HG03378 (cell line): ENCODE data around the gene FANCE.

Experiments used
- ATAC-seq: cut with Tn5 transposase; IDR thresholded peaks from one replicate; pipeline ENCODE4 v1.9.1; 2021; ENCODE audit warnings: mild to moderate bottlenecking, moderate library complexity; ENCODE audit not compliant: unreplicated experiment

The FANCE gene

DNA sequence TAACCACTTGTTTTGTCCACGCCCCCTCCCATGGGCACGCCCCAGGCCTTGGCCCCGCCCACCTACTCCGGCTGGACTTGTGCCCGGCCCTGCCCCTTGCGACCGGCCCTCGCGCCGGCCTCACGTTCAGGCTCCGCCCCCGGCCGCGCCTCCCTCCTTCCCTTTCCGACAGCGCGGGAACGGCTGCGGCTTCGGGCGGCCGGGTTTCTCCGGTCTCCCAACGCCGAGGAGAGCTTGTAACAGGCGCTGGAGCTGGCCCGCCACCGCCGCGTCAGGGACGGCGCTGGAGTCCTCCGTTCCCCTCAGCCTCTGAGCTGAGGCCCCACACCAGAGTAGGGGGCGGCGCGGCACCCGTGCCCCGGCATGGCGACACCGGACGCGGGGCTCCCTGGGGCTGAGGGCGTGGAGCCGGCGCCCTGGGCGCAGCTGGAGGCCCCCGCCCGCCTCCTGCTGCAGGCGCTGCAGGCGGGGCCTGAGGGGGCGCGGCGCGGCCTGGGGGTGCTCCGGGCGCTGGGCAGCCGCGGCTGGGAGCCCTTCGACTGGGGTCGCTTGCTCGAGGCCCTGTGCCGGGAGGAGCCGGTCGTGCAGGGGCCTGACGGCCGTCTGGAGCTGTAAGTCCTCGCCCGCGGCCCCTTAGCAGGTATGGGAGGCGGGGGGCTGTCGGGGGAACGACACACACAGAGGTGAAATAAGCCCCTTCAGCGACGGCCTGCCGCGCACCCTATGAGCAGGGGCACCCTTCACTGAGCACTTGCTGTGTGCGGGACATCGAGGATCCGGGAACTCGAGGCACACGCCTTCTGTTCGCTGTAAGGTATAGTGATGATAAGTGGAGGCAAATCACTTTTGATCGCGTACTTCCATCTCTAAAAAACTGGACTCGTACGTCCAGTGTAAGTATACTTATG lies at the start of gene FANCE:
FANCE (plus strand) TSS at position 156 of the 908 bp plus-strand sequence; CDS start at position 364, 208 bp downstream.
- ATAC-seq, result peak; percentile 69

GRCh38 chr6:35402856-35403191 lies 49.3 kb upstream of the FANCE start:
- no peak for ATAC-seq

DNA sequence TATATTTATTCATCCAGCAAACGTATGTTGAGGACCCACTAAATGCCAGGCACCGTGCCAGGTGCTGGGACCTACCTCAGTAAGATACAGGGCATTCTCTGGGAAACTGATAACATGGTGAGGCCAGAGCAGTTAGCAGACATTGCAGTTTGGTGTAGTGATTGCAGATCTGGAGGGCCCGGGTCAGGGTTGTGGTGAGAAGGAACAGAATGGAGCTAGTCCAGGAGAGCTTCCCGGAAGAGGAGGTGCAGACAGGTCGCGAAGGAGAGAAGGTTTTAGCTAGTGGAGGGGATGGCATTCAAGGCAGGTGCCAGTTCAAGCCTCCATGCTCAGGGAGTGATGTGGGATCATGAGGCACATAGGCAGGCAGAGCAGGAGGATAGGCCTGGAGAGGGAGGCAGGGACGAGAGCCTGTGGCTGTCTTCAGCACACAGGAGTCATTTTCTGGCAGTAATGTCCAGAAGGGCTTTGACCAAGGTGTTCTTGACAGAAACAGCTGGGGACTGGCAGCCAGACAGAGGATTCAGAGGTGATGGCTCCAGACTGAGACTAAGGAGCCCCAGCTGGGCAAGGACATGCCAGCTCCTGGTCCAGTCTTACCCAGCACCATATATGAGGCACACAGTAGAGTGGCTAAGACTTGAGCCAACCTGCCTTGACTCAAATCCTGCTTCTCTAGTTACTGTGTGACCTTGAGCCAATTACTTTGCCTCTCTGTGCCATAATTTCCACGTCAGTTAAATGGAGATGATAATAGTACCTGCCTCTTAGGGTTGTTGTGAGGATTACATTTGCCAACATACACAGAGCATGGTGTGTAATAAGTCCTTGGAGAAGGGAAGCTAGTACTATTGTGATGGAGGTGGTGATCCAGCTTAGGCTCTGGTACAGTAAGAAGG lies 48.3 kb upstream of the FANCE start:
- ATAC-seq, result no peak

DNA sequence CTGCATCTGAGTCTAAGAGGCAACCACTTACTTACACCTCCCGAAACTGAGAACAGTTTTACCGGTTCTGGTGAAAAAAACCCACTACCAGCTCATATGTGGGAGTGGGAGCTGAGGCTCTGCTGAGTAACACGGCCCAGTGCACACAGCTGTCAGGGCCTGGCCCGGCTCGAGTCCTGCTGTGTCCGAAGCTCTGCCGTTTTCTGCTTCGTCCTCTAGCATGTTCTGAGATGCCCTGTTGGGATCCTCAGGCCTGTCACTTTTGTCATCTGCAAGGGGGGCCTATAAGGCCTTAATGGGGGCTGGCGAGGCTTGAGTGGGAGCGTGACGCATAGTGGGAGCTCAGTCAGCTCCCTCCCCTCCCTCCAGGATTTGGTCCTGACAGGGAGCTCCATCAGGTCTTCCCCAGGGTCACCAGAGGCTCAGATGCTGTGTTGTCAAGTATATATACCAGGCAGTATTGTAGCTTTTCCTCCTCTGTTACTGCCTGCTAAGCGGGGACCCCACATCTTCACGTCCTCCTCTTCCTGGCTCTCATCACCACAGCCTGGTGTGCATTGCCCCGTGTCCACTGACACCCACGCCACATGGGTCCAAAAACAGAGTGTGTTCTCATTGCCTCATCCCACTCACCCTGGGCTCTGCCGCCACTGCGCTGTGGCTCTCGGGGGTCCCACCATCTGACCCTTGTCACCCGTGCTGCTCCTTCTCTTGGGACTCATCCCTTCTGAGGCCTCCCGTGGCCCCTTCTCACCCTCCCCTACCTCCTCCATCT lies 45.2 kb upstream of the FANCE start:
- no peak for ATAC-seq

GRCh38 chr6:35409245-35409644 lies 42.9 kb upstream of the FANCE start:
- ATAC-seq, result no peak

DNA sequence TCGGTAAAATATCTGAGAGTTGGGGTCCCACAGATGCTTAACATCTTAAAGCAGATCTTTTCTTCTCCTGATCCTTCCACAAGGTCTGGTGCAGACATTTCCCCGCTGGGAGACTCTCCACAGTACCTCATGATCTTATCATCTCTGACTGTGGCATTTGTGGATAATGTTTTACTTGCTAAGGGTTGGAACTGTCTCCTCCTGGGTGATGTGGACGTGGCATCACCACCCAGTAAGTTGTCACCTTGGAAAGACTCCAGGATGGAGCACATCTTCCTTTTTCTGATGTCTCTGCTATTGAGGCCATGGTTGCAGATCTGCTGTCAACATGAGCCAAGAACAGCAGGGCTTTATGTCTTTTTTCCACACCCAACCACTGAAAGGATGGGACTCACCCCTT lies 42.0 kb upstream of the FANCE start:
- ATAC-seq, result no peak

- ATAC-seq, result no peak
Measured at GRCh38 chr6:35411066-35411465, 41.1 kb upstream of the FANCE start.

- ATAC-seq, result no peak
Measured at GRCh38 chr6:35412102-35412501, 40.0 kb upstream of the FANCE start.

DNA sequence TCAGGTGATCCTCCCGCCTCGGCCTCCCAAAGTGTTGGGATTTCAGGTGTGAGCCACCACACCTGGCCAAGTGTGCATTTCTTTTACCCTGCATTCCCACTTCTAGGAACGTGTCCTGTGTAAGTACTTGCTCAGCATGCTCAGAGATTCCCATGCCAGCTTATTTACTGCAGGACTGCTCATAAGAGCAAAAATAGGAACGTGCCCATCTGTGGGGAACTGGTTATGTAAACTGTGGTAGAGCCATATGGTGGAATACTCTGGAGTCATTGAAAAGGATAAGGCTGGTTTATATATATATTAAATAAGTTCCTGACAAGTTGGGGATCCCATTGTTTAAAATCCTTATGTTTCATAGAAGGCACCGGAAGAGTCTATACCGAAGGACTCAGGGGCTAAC lies 38.2 kb upstream of the FANCE start:
- ATAC-seq, result no peak

GRCh38 chr6:35415065-35415891 lies 36.9 kb upstream of the FANCE start:
- ATAC-seq, result no peak

DNA sequence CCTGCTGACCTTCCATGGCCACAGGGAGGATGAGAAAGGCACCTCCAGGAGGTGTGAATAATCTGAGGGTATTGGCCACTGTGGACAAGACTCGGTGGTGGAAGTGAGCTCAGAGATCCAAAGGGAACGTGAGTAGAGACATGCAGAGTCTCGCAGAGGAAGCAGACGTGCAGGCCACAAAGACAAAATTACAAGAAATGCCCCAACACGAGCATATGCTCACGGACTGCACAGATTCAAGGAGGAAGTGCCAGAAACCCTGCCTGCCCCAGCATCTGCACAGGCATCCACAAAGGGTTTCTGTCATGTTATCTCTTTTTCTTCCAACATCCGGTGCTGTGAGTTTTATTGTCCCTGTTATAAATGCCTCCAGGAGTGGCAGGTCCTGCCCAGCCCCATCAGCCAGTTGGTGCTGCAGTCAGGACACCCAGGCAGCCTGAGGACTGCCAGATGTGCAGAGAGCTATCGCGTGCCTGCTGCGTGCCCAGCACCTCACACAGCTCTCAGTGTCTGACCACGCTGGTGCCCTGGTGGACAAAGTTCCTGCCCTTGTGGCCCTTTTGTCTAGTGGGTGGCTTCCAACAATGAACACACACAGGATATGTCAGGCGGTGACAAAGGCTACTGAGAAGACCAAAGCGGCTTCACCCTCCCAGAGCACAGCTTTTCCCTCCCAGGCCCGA lies 34.0 kb upstream of the FANCE start:
- ATAC-seq, result no peak

DNA sequence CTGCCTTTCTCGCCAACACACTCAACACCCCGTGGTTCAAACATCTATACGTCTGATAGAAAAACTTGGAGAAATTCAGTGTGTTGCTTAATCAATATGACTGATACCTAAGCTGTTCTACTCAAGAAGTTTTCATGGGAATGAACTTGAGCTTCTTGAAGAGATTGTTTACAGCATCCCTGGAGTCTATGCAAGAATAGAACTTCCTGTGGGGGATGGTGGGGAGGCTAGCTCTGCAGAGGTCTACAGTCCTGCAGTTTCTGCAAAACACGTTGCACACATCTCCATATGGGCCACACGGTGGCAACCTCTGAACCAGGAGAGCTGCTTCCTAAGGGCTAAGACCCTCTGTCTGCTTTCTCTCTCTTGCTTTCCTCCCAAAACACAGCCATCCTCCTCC lies 32.7 kb upstream of the FANCE start:
- no peak for ATAC-seq

DNA sequence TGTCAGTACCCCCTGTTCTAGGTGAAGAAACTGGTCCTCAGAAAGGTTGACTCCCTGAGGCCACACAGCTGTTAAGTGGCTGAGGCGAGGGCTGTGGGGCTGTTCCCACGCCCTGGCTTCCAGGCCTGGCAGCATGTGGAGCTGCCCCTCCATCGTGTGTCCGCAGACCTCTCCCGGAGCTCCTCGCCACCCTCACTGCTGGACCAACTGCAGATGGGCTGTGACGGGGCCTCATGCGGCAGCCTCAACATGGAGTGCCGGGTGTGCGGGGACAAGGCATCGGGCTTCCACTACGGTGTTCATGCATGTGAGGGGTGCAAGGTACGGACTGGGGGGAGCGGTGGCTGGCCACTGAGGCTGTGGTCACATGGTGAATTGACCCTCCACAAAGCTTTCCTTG lies 32.2 kb upstream of the FANCE start:
- no peak for ATAC-seq

DNA sequence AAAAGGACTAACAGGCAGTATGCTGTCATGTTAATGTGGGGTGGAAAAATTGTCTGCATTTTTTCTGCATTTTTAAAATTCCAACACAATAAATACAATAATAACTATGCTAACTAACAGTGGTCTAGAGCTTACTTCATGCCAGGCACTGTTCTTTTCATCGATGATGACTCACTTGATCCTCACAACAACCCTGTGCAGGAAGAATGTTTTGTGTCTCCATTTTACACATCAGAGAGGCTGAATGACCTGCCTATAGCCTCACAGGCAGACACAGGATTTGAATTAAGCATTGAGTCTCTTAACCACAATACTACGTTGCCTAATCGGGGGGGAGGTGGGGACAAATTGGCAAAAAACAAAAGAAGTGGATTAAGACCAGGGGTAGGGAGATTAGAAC lies 26.9 kb upstream of the FANCE start:
- no peak for ATAC-seq

DNA sequence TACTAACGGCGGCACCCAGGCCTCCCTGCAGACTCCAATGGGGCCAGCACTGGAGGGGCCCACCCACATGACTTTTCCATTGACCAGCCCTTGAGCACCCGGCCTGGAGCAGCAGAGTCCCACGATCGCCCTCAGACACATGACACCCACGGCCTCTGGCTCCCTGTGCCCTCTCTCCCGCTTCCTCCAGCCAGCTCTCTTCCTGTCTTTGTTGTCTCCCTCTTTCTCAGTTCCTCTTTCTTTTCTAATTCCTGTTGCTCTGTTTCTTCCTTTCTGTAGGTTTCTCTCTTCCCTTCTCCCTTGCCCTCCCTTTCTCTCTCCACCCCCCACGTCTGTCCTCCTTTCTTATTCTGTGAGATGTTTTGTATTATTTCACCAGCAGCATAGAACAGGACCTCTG lies 26.1 kb upstream of the FANCE start:
- no peak for ATAC-seq

- ATAC-seq, result no peak
Measured at GRCh38 chr6:35427435-35427834, 24.7 kb upstream of the FANCE start.

DNA sequence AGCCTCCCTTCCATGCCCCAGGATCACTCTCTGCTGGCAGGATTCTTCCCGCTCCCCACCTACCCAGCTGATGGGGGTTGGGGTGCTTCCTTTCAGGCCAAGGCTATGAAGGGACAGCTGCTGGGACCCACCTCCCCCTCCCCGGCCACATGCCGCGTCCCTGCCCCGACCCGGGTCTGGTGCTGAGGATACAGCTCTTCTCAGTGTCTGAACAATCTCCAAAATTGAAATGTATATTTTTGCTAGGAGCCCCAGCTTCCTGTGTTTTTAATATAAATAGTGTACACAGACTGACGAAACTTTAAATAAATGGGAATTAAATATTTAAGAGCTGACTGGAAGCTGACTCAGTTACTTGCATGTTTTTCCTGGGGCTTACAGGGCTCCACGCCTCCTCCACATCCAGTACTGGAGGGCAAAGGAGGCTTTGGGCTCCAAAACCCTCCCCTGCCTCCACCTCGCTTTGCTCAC lies 24.3 kb upstream of the FANCE start:
- no peak for ATAC-seq

GRCh38 chr6:35428421-35429149 lies 23.6 kb upstream of the FANCE start:
- ATAC-seq, result no peak

DNA sequence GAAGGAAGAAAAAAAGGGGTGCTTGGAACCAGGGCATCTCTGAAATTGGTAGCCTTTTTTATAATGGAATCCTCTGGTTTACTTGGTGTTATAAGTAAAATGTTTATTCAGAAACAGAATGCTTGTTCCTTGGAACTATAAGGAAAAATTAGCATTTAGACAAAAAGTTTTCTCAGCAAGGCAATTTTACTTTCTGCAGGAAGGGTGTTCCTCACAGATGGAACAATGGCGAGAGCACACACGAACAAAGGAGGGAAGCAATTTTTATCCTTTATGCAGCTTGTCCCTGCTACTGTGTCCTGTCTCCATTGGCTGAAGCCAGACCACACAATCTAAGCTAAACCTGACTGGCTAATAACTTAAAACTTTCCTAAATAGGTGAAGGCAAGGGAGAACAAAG lies 22.7 kb upstream of the FANCE start:
- no peak for ATAC-seq
